ENCODE data around the gene NKD1. TPM values are rescaled to one million over a fixed set of nuclear protein-coding genes. Genes with fewer than 3 reads are reported as not detected.

Gene NKD1
- polyA plus RNA-seq, 3 donors, result 0.01 TPM; not detected in 2

- Histone ChIP-seq H3K27me3 (ENCODE audit: control insufficient read depth in 2 of 2, insufficient read depth in 2 of 2, low read length in 2 of 2) (no peaks in the 10 kb centered on the region), H3K9me3 (replicated peaks in 1 of 2; ENCODE audit: control insufficient read depth in 1 of 2, insufficient read depth in 1 of 2, low read length in 2 of 2) (peaks cover 0 to 6% of the 10 kb centered on the region in 2 donors), H4K20me1 (ENCODE audit: insufficient read depth, low read length) (no peaks in the 10 kb centered on the region), H3K4me1 (ENCODE audit: control insufficient read depth in 1 of 2, insufficient read depth in 2 of 2, low read length in 2 of 2) (no peaks in the 10 kb centered on the region), H3K4me2 (replicated peaks; ENCODE audit: extremely low read depth, low read length, poor library complexity, severe bottlenecking) (no peak overlapping the region), H3K36me3 (replicated peaks in 1 of 2; ENCODE audit: control insufficient read depth in 1 of 2, insufficient read depth in 2 of 2, low read length in 2 of 2) (no peaks in the 10 kb centered on the region), H2AFZ (ENCODE audit: insufficient read depth, low read depth, low read length, poor library complexity, severe bottlenecking) (no peak overlapping the region), H3K27ac (ENCODE audit: low read depth in 1 of 2, low read length in 2 of 2) (no peak overlapping the region), H3K79me2 (ENCODE audit: insufficient read depth, low read length) (no peaks in the 10 kb centered on the region), H3K9ac (ENCODE audit: insufficient read depth, low read length, poor library complexity, severe bottlenecking) (no peak overlapping the region), H3K4me3 (replicated peaks in 1 of 3; ENCODE audit: low read depth in 2 of 3, low read length in 3 of 3) (no peak overlapping the region)
- Mint-ChIP-seq H3K27me3 (ENCODE audit: low read depth in 3 of 3) (peaks cover 0 to 7% (median 3%) of the 10 kb centered on the region in 3 donors), H3K9me3 (peaks cover 4 to 6% (median 5%) of the 10 kb centered on the region in 7 donors), H3K27ac (no peak overlapping the region), H3K4me1 (peaks cover 8% of the 10 kb centered on the region), H3K36me3 (peaks cover 0 to 2% of the 10 kb centered on the region in 2 donors), H3K4me3 (no peak overlapping the region)
- WGBS (ENCODE audit: insufficient coverage), result 100% methylated on average over 5 of the region's 14 CpGs
- no peak for DNase-seq
- intact Hi-C loops (cut with micrococcal nuclease), result no loop called here
- TF ChIP-seq, protein P1, sequence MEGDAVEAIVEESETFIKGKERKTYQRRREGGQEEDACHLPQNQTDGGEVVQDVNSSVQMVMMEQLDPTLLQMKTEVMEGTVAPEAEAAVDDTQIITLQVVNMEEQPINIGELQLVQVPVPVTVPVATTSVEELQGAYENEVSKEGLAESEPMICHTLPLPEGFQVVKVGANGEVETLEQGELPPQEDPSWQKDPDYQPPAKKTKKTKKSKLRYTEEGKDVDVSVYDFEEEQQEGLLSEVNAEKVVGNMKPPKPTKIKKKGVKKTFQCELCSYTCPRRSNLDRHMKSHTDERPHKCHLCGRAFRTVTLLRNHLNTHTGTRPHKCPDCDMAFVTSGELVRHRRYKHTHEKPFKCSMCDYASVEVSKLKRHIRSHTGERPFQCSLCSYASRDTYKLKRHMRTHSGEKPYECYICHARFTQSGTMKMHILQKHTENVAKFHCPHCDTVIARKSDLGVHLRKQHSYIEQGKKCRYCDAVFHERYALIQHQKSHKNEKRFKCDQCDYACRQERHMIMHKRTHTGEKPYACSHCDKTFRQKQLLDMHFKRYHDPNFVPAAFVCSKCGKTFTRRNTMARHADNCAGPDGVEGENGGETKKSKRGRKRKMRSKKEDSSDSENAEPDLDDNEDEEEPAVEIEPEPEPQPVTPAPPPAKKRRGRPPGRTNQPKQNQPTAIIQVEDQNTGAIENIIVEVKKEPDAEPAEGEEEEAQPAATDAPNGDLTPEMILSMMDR (IDR thresholded peaks at IDR 0.05), result no peak
Measured at GRCh38 chr16:50652836-50653425, 104.7 kb downstream of the NKD1 start.

- intact Hi-C loops (cut with micrococcal nuclease), result no loop called here
- H3K27ac Mint-ChIP-seq, result peak overlapping the region in 1 of 7 donors; percentile 1
- peaks cover 0 to 7% (median 3%) of the 10 kb centered on the region in 3 donors for H3K27me3 Mint-ChIP-seq (ENCODE audit: low read depth in 3 of 3)
- H3K36me3 Mint-ChIP-seq, result peaks cover 0 to 2% of the 10 kb centered on the region in 2 donors
- H3K4me1 Mint-ChIP-seq, result peaks cover 8% of the 10 kb centered on the region
- H3K4me2 ChIP-seq (replicated peaks; ENCODE audit: extremely low read depth, low read length, poor library complexity, severe bottlenecking), result no peak overlapping the region
- no peaks in the 10 kb centered on the region for H3K36me3 ChIP-seq (replicated peaks in 1 of 2; ENCODE audit: control insufficient read depth in 1 of 2, insufficient read depth in 2 of 2, low read length in 2 of 2)
- peaks cover 0 to 6% of the 10 kb centered on the region in 2 donors for H3K9me3 ChIP-seq (replicated peaks in 1 of 2; ENCODE audit: control insufficient read depth in 1 of 2, insufficient read depth in 1 of 2, low read length in 2 of 2)
- no peaks in the 10 kb centered on the region for H3K79me2 ChIP-seq (ENCODE audit: insufficient read depth, low read length)
- no peaks in the 10 kb centered on the region for H3K4me1 ChIP-seq (ENCODE audit: control insufficient read depth in 1 of 2, insufficient read depth in 2 of 2, low read length in 2 of 2)
- H3K4me3 ChIP-seq (replicated peaks in 1 of 3; ENCODE audit: low read depth in 2 of 3, low read length in 3 of 3), result no peak overlapping the region
- no peak overlapping the region for H3K27ac ChIP-seq (ENCODE audit: low read depth in 1 of 2, low read length in 2 of 2)
- DNase-seq, result no peak
- 87% methylated on average over 6 of the region's 11 CpGs for WGBS (ENCODE audit: insufficient coverage)
- no peak overlapping the region for H3K9ac ChIP-seq (ENCODE audit: insufficient read depth, low read length, poor library complexity, severe bottlenecking)
- no peaks in the 10 kb centered on the region for H4K20me1 ChIP-seq (ENCODE audit: insufficient read depth, low read length)
- TF ChIP-seq, protein P1 (IDR thresholded peaks at IDR 0.05), result no peak
- H2AFZ ChIP-seq (ENCODE audit: insufficient read depth, low read depth, low read length, poor library complexity, severe bottlenecking), result no peak overlapping the region
- H3K27me3 ChIP-seq (ENCODE audit: control insufficient read depth in 2 of 2, insufficient read depth in 2 of 2, low read length in 2 of 2), result no peaks in the 10 kb centered on the region
- H3K9me3 Mint-ChIP-seq, result peaks cover 4 to 6% (median 5%) of the 10 kb centered on the region in 7 donors
- no peak overlapping the region for H3K4me3 Mint-ChIP-seq
Measured at GRCh38 chr16:50653633-50654519, 105.7 kb downstream of the NKD1 start.
